CD14-positive monocyte (primary cell): ENCODE measurements around the gene TRAT1. TPM values are rescaled to one million over a fixed set of nuclear protein-coding genes. Genes with fewer than 3 reads are reported as not detected.

Source experiments
- DNase-seq, 3 donors: peaks; one replicate each; pipeline ENCODE4 v3.0.0-alpha.2; 2011 to 2022
- H2AFZ ChIP-seq: 2 replicates; pipeline ENCODE4 v1.6.0; 2012; ENCODE audit warnings: mild to moderate bottlenecking, low read depth, low read length, inconsistent platforms; ENCODE audit not compliant: insufficient read depth, poor library complexity, severe bottlenecking
- H3K27ac ChIP-seq, 2 donors: 1 replicate in 1 of 2; 2 replicates in 1 of 2; pipeline ENCODE4 v1.5.1; 2012 to 2013; ENCODE audit warnings: low read length in 2 of 2, control low read depth in 1 of 2, inconsistent platforms in 1 of 2, low read depth in 1 of 2, mild to moderate bottlenecking in 1 of 2
- H3K27me3 ChIP-seq, 2 donors: one replicate each; pipeline versions ENCODE4 v1.6.0 to v1.6.1; 2011 to 2013; ENCODE audit warnings: low read length in 2 of 2; ENCODE audit not compliant: control insufficient read depth in 2 of 2, insufficient read depth in 2 of 2
- H3K36me3 ChIP-seq, 2 donors: replicated peaks in 1 of 2; 1 replicate in 1 of 2; 2 replicates in 1 of 2; pipeline versions ENCODE4 v1.5.1 to v1.6.1; 2012 to 2013; ENCODE audit warnings: low read length in 2 of 2, control low read depth in 1 of 2, inconsistent platforms in 1 of 2, mild to moderate bottlenecking in 1 of 2; ENCODE audit not compliant: insufficient read depth in 2 of 2, control insufficient read depth in 1 of 2
- H3K4me1 ChIP-seq, 2 donors: 1 replicate in 1 of 2; 2 replicates in 1 of 2; pipeline versions ENCODE4 v1.5.1 to v1.6.1; 2012 to 2013; ENCODE audit warnings: low read length in 2 of 2, control low read depth in 1 of 2, inconsistent platforms in 1 of 2, mild to moderate bottlenecking in 1 of 2, moderate library complexity in 1 of 2; ENCODE audit not compliant: insufficient read depth in 2 of 2, control insufficient read depth in 1 of 2
- H3K4me2 ChIP-seq: replicated peaks from 2 replicates; pipeline ENCODE3; 2012; ENCODE audit warnings: low read length, moderate library complexity, mild to moderate bottlenecking; ENCODE audit not compliant: poor library complexity, severe bottlenecking; ENCODE audit errors: extremely low read depth
- H3K4me3 ChIP-seq, 3 experiments: fragments of 200-600 bp in 1 of 3; sonication (generic) in 1 of 3; replicated peaks in 1 of 3; 1 replicate in 2 of 3; 2 replicates in 1 of 3; pipeline ENCODE4 v1.5.1; 2011 to 2013; ENCODE audit warnings: low read length in 3 of 3, mild to moderate bottlenecking in 3 of 3, control low read depth in 2 of 3, low read depth in 2 of 3, inconsistent platforms in 1 of 3, moderate library complexity in 1 of 3
- H3K79me2 ChIP-seq: 2 replicates; pipeline ENCODE4 v1.6.0; 2012; ENCODE audit warnings: mild to moderate bottlenecking, control low read depth, inconsistent platforms, low read length, moderate library complexity; ENCODE audit not compliant: insufficient read depth
- H3K9ac ChIP-seq: 2 replicates; pipeline ENCODE4 v1.6.0; 2017; ENCODE audit warnings: low read length, mild to moderate bottlenecking; ENCODE audit not compliant: insufficient read depth, poor library complexity, severe bottlenecking
- H3K9me3 ChIP-seq, 2 donors: replicated peaks in 1 of 2; 1 replicate in 1 of 2; 2 replicates in 1 of 2; pipeline versions ENCODE4 v1.5.1 to v1.6.1; 2012 to 2013; ENCODE audit warnings: low read length in 2 of 2, control low read depth in 1 of 2; ENCODE audit not compliant: control insufficient read depth in 1 of 2, insufficient read depth in 1 of 2
- H4K20me1 ChIP-seq: 2 replicates; pipeline ENCODE4 v1.6.0; 2012; ENCODE audit warnings: mild to moderate bottlenecking, low read length, control low read depth, moderate library complexity; ENCODE audit not compliant: insufficient read depth
- H3K27ac Mint-ChIP-seq, 7 donors: one replicate each; pipeline ENCODE4 v1.8.0; 2020; ENCODE audit warnings: mild to moderate bottlenecking in 7 of 7, mixed read lengths in 7 of 7, moderate library complexity in 6 of 7, inconsistent platforms in 2 of 7
- H3K27me3 Mint-ChIP-seq, 3 donors: one replicate each; pipeline ENCODE4 v1.8.0; 2021 to 2022; ENCODE audit warnings: low read depth in 3 of 3, mild to moderate bottlenecking in 3 of 3, mixed read lengths in 3 of 3, moderate library complexity in 3 of 3, inconsistent platforms in 1 of 3
- H3K36me3 Mint-ChIP-seq, 2 donors: one replicate each; pipeline ENCODE4 v1.8.0; 2020; ENCODE audit warnings: mixed read lengths in 2 of 2, inconsistent platforms in 1 of 2, mild to moderate bottlenecking in 1 of 2
- H3K4me1 Mint-ChIP-seq: one replicate; pipeline ENCODE4 v1.8.0; 2020; ENCODE audit warnings: mild to moderate bottlenecking, mixed read lengths
- H3K4me3 Mint-ChIP-seq, 2 donors: one replicate each; pipeline ENCODE4 v1.8.0; 2020; ENCODE audit warnings: mild to moderate bottlenecking in 2 of 2, mixed read lengths in 2 of 2, moderate library complexity in 1 of 2
- H3K9me3 Mint-ChIP-seq, 7 donors: one replicate each; pipeline ENCODE4 v1.8.0; 2020 to 2022; ENCODE audit warnings: mixed read lengths in 7 of 7, mild to moderate bottlenecking in 6 of 7, moderate library complexity in 6 of 7, inconsistent platforms in 2 of 7
- CTCF ChIP-seq: fragments of 200-600 bp; IDR thresholded peaks from one replicate; pipeline ENCODE4 v1.8.0; 2022; ENCODE audit warnings: antibody characterized with exemption, mild to moderate bottlenecking
- WGBS: methylation state at CpG from one replicate; pipeline ENCODE4 v1.1.5; 2013; ENCODE audit warnings: missing lambda C conversion rate; ENCODE audit not compliant: insufficient coverage; 5-methylcytosine and 5-hydroxymethylcytosine counted together
- intact Hi-C, 2 donors: fragments of 100-400 bp; cut with micrococcal nuclease; formaldehyde crosslinking; loops; one replicate each; pipeline versions ENCODE4 v1.15.0 to v1.15.1; 2023
- polyA plus RNA-seq, 3 donors: library from polyadenylated mRNA; depleted of rRNA in 1 of 3; unstranded in 2 of 3; stranded (reverse) in 1 of 3; fragments of 300-500 nt in 2 of 3; fragments of >200 nt in 1 of 3; fragmentation: Illumina TruSeq in 2 of 3; gene quantifications; 1 replicate in 2 of 3; 2 replicates in 1 of 3; pipeline ENCODE4 v1.2.3, GENCODE V29; 2012 to 2021

The TRAT1 gene
- polyA plus RNA-seq, 3 donors: 0.04 to 0.37 (median 0.33) TPM

DNA sequence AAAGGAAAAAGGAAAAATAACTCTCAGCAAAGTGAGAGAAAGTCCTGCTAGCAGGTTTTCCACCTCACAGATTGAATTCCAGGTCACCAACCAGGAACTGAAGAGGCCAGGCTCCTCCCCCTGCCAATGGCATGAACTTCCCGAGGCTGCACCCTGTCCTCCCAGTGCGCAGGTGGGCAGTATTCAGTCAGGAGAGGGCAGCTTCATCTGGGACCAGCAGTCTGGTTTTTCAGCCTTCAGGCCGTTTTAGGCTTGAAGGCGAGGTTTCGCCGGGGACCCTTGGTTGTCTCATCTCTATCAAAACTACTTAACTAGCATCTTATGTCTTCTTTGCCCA, 41.2 kb downstream of the TRAT1 start:
- H3K27me3 ChIP-seq: no peaks in the 10 kb centered on the region
- intact Hi-C loops: no loop called here
- 93% methylated on average over 5 of the region's 6 CpGs for WGBS
- no peak overlapping the region for H2AFZ ChIP-seq
- H3K9me3 ChIP-seq: peaks cover 0 to 3% of the 10 kb centered on the region in 2 donors
- no peak for DNase-seq
- H3K9me3 Mint-ChIP-seq: peaks cover 0 to 12% (median 8%) of the 10 kb centered on the region in 7 donors
- no peak overlapping the region for H3K4me3 ChIP-seq
- TF ChIP-seq CTCF: no peak
- no peak overlapping the region for H3K27ac Mint-ChIP-seq
- no peaks in the 10 kb centered on the region for H3K36me3 Mint-ChIP-seq
- no peaks in the 10 kb centered on the region for H3K4me1 ChIP-seq
- H3K9ac ChIP-seq: no peak overlapping the region
- no peaks in the 10 kb centered on the region for H3K36me3 ChIP-seq
- H4K20me1 ChIP-seq: no peaks in the 10 kb centered on the region
- no peak overlapping the region for H3K27ac ChIP-seq
- H3K27me3 Mint-ChIP-seq: no peaks in the 10 kb centered on the region
- no peak overlapping the region for H3K4me3 Mint-ChIP-seq
- no peaks in the 10 kb centered on the region for H3K79me2 ChIP-seq
- H3K4me1 Mint-ChIP-seq: no peaks in the 10 kb centered on the region
- H3K4me2 ChIP-seq: no peak overlapping the region

- no peak overlapping the region for H3K27ac Mint-ChIP-seq
- H3K36me3 Mint-ChIP-seq: no peaks in the 10 kb centered on the region
- Histone ChIP-seq H4K20me1 (no peaks in the 10 kb centered on the region), H3K27ac (no peak overlapping the region), H3K9ac (no peak overlapping the region), H2AFZ (no peak overlapping the region), H3K36me3 (no peaks in the 10 kb centered on the region), H3K4me2 (no peak overlapping the region), H3K9me3 (no peaks in the 10 kb centered on the region), H3K4me1 (no peaks in the 10 kb centered on the region), H3K4me3 (no peak overlapping the region), H3K27me3 (no peaks in the 10 kb centered on the region), H3K79me2 (no peaks in the 10 kb centered on the region)
- peaks cover 0 to 1% (median 1%) of the 10 kb centered on the region in 3 donors for H3K27me3 Mint-ChIP-seq
- no peak overlapping the region for H3K4me3 Mint-ChIP-seq
- no peak for DNase-seq
- TF ChIP-seq CTCF: no peak
- peaks cover 0 to 5% (median 0%) of the 10 kb centered on the region in 7 donors for H3K9me3 Mint-ChIP-seq
- H3K4me1 Mint-ChIP-seq: no peaks in the 10 kb centered on the region
- WGBS: no CpG with 5 or more reads among the region's 1 CpG
- intact Hi-C loops: no loop called here
These were observed 55.3 kb downstream of the TRAT1 start for GRCh38 chr3:108877901-108878300.
